ENCODE measurements around the gene EEFSEC.

DNA sequence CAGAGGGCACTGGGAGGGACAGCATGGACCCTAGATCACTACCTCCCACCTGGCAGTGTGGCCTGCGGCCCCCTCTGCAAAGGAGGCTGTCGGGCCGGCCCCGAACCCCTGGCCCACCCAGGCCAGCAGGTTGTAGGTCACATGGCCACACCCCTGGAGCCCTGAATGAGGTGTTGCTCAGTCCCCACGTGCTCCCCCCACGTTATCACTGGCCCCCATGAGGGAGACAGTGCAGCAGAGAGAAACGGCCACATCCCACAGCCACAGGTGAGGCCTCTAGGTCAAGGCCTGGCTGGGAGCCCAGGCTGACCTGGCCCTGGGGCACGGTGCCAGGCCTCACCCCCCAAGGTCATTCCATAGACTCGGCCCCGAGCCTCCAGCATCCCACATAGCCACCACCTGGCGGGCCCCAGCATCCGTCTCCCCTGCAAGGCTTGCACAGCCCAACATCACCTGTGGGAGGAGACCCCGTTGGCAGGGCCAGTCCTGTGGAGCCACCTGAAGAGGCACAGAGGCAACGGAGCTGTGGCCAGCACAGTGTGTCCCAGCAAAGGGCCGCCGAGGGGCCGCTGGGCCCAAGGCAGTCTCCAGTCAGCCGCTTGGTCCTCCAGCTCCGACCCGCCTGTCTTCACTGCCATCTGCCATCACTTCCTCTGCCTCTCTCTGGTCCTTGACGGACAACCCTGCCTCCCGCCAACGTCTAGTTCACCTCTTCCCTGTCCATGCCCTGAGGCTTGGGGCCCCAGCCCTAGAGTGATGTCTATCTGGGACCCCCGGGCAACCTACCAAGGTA lies 260.3 kb downstream of the EEFSEC start:
- TF ChIP-seq CTCF (IDR thresholded peaks at IDR 0.05) (no peak), POLR2A (IDR thresholded peaks at IDR 0.05) (no peak)

Measured in esophagus squamous epithelium (tissue), 4 donors.